HUES48 (cell line): ENCODE data around the gene CCDC91.
A peak's percentile ranks its signal among the peaks of the same experiment; 100 is the strongest.

ENCODE experiments used
- H3K27ac ChIP-seq: one replicate; pipeline ENCODE4 v1.7.0; 2013; ENCODE audit warnings: low read depth, low read length, inconsistent platforms
- H3K27me3 ChIP-seq: 2 replicates; pipeline ENCODE4 v1.6.1; 2013; ENCODE audit warnings: mild to moderate bottlenecking, low read length; ENCODE audit not compliant: control insufficient read depth, insufficient read depth
- H3K36me3 ChIP-seq: 2 replicates; pipeline ENCODE4 v1.6.1; 2013; ENCODE audit warnings: low read length; ENCODE audit not compliant: control insufficient read depth, insufficient read depth
- H3K4me1 ChIP-seq: 2 replicates; pipeline ENCODE4 v1.6.1; 2013; ENCODE audit warnings: mild to moderate bottlenecking, low read length; ENCODE audit not compliant: control insufficient read depth, insufficient read depth
- H3K4me3 ChIP-seq: 2 replicates; pipeline ENCODE4 v1.5.1; 2013; ENCODE audit warnings: mild to moderate bottlenecking, low read depth, low read length
- H3K9ac ChIP-seq: 2 replicates; pipeline ENCODE4 v1.6.1; 2013; ENCODE audit warnings: mild to moderate bottlenecking, low read depth, low read length, moderate library complexity
- H3K9me3 ChIP-seq: 2 replicates; pipeline ENCODE4 v1.6.1; 2013; ENCODE audit warnings: low read length; ENCODE audit not compliant: control insufficient read depth, insufficient read depth

CCDC91 gene

DNA sequence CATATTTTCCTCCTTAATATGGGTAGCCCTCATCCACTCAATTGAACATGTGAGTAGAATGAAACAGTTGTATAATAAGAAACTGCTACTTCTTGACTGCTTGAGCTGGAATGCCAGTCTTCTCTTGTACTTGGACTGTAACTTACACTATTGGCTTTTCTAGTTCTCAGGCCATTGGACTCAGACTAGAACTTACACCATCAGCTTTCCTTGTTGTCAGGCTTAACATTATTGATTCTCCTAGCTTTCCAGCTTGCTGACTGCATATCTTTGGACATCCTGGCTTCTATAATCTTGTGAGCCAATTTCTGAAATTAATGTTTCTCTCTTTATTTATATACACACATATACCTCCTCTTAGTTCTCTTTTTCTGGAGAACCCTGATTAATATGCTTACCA lies 24.8 kb downstream of the CCDC91 start:
- Histone ChIP-seq H3K4me3 (no peak overlapping the region), H3K4me1 (peaks cover 11% of the 10 kb centered on the region), H3K9ac (no peak overlapping the region), H3K9me3 (peaks cover 29% of the 10 kb centered on the region), H3K27me3 (no peaks in the 10 kb centered on the region), H3K36me3 (peaks cover 9% of the 10 kb centered on the region), H3K27ac (no peak overlapping the region)

DNA sequence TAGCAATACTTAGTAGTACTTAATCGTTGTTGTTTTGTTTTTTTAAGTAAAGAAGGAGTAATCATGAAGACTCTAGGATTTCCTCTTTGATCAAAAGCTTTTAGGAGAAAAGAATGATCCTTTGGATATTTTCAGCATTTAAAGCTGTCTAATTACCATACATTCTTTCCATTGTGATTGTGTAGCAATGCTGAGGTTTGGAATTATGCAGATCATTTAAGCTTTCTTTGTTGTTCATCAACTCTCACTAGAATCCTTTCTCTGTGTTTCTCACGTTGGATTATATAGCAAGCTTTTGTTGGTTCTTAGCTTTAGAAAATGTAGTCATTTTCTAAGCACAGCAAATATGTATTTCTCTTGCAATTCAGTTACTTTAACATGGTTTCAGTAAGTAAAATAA lies 25.8 kb downstream of the CCDC91 start:
- H3K27ac ChIP-seq = peak overlapping the region; percentile 46
- H3K4me1 ChIP-seq = peaks cover 11% of the 10 kb centered on the region
- H3K9me3 ChIP-seq = peaks cover 19% of the 10 kb centered on the region
- peaks cover 4% of the 10 kb centered on the region for H3K36me3 ChIP-seq
- H3K27me3 ChIP-seq = no peaks in the 10 kb centered on the region
- H3K9ac ChIP-seq = no peak overlapping the region
- peak overlapping the region; percentile 37; the same call in 1 of the 2 replicates for H3K4me3 ChIP-seq

DNA sequence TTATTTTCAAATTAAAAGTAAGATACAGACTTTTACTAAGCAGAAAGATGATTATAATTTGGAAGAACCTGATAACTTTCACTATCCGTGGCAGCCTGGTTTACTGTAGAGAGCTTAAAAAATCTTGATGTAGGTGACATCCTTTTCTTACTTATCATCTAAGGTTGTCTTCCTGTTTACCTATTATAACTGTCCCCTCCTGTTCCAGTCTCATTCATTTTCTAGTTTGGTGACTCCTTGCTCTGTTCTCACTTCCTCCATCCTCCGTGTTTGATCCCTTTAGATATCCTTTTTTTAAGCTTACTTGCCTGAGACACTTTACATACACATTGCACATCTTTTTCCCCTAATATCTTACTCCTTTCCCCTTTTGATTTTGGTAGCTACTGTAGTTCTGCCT lies 27.5 kb downstream of the CCDC91 start:
- no peak overlapping the region for H3K27ac ChIP-seq
- H3K9ac ChIP-seq = no peak overlapping the region

DNA sequence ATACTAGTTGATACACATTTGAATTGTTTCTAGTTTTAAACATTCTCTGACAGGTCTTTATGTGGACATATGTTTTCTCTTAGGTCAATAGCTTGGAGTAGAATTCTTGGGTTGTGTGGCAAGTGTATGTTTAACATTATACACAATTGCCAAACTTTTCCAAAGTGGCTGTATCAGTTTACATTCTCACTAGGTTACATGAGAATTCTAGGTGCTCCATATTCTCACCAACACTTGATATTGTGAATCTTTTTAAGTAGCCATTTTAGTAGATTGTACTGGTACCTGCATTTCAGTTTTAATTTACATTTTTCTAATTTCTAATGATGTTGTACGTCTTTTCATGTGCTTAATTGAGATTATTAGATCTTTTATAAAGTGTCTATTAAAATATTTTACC lies 28.6 kb downstream of the CCDC91 start:
- Histone ChIP-seq H3K27ac (no peak overlapping the region), H3K9ac (no peak overlapping the region), H3K27me3 (no peaks in the 10 kb centered on the region), H3K36me3 (no peaks in the 10 kb centered on the region), H3K4me3 (no peak overlapping the region), H3K4me1 (peaks cover 29% of the 10 kb centered on the region), H3K9me3 (peaks cover 5% of the 10 kb centered on the region; the same call in 1 of the 2 replicates)

More for the DNA sequence above, 27.5 kb downstream of the CCDC91 start:
- Histone ChIP-seq H3K27me3 (no peaks in the 10 kb centered on the region), H3K9me3 (peaks cover 5% of the 10 kb centered on the region; the same call in 1 of the 2 replicates), H3K4me3 (no peak overlapping the region), H3K4me1 (peaks cover 19% of the 10 kb centered on the region), H3K36me3 (no peaks in the 10 kb centered on the region)

DNA sequence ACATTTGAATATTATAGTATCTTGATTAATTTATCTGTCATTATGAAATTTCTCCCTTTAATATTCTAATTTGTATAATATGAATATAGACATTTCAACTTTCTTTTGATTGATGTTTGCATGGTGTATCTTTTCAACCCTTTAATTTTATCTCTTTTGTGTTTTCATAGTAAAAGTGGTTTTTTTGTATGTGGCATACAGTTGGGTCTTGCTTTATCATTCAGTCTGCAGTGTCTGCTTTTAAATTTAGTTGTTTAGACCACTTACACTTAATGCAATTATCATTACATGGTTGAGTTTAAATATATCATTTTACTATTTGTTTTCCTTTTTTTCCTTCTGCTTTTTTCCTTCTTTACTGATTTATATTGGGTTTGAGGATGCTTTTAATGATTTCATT lies 29.6 kb downstream of the CCDC91 start:
- Histone ChIP-seq H3K9ac (no peak overlapping the region), H3K27ac (no peak overlapping the region), H3K27me3 (no peaks in the 10 kb centered on the region), H3K36me3 (no peaks in the 10 kb centered on the region), H3K4me3 (no peak overlapping the region), H3K4me1 (peaks cover 33% of the 10 kb centered on the region), H3K9me3 (peaks cover 5% of the 10 kb centered on the region; the same call in 1 of the 2 replicates)

DNA sequence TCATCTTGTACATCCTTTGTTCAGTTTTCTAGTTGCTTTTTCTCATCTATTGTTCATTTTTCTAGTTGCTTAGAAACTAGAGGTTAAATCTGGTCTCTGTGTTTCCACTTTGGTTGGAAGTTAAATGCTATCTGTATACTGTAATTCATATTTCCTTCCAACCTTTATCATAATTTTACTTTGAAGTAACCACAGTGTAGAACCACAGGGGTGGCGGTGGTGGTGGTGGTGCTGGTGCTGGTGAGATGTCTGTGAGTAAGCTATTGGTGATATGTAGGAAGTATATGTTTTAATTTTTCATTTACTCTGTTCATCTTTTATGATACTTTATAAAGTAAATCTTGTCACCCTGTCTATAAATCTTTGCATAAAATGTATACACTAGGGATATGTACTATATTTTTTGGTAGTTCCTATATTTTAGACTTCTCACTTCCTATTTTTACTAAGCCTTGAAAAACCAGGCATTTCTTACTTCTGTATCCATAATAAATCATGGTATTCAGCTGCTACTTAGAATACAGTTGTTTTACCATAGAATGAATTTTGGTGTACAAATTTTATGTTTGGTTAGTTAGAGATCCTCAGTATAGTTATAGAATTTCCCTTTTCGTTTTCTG lies 31.9 kb downstream of the CCDC91 start:
- Histone ChIP-seq H3K27me3 (no peaks in the 10 kb centered on the region), H3K4me1 (peaks cover 21% of the 10 kb centered on the region), H3K36me3 (no peaks in the 10 kb centered on the region), H3K9me3 (peaks cover 5% of the 10 kb centered on the region; the same call in 1 of the 2 replicates), H3K27ac (no peak overlapping the region), H3K9ac (no peak overlapping the region), H3K4me3 (no peak overlapping the region)

DNA sequence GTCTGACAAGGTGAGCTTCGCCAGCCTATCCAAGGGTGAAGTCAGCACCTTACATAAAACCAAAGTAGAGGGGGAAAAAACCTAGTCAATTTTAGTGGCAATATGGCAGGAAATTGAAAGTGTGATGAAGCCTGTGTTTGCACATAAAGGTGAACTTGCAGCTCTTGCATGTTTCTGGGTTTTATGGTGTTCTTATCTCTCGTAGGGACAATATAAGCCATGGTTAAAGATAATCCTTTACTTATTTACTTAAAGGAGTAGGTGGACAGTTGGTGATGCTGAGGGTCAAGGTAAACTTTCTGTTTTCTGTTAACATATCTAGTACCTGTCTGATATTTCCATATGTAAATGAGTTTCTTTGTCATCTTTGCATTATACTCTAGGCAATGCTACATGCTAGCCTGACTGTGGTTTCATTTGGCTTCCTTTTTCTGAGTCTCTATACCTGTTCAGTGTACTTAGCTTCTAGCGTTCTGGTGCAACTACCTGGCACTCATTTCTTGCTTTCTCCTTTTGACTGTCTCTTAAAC lies 32.8 kb downstream of the CCDC91 start:
- no peaks in the 10 kb centered on the region for H3K36me3 ChIP-seq
- peaks cover 21% of the 10 kb centered on the region for H3K4me1 ChIP-seq
- no peak overlapping the region for H3K4me3 ChIP-seq
- no peak overlapping the region for H3K27ac ChIP-seq
- H3K9me3 ChIP-seq = peaks cover 5% of the 10 kb centered on the region; the same call in 1 of the 2 replicates
- no peak overlapping the region for H3K9ac ChIP-seq
- no peaks in the 10 kb centered on the region for H3K27me3 ChIP-seq

DNA sequence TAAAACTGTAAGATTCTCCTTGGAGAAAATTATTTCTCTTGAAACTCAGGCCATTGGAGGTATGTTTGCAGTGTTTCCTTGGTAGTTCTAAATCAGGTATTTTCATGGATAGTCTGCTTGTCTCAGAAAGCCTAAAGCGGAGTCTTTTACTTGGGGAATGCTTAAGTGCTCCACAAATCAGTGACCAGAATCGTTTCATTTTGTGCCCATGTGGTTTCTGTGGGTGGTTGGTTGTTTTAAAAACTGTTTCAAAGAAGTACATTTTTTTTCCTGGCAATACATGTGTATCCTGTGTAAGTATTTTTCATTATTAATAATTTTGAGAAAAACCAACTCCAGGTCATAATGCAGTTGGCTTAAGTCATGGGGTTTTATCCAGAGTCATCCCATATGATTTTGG lies 33.6 kb downstream of the CCDC91 start:
- peaks cover 2% of the 10 kb centered on the region; the same call in 1 of the 2 replicates for H3K9me3 ChIP-seq
- H3K4me3 ChIP-seq = no peak overlapping the region
- no peak overlapping the region for H3K27ac ChIP-seq
- peaks cover 21% of the 10 kb centered on the region for H3K4me1 ChIP-seq
- no peak overlapping the region for H3K9ac ChIP-seq
- H3K36me3 ChIP-seq = no peaks in the 10 kb centered on the region
- no peaks in the 10 kb centered on the region for H3K27me3 ChIP-seq

DNA sequence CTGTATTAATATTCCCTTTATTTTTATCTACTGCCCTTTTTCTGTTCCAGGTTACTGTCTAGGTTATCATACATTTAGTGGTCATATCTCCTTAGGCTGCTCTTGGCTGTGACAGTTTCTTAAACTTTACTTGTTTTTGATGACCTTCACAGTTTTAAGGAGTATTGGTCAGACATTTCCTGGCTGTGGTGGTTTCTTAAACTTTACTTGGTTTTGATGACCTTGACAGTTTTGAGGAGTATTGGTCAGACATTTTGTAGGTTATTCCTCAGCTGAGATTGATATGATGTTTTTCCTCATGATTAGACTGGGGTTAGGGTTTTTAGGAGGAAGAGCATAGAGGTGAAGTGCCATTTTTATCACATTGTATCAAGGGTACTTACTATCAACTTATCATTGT lies 36.4 kb downstream of the CCDC91 start:
- Histone ChIP-seq H3K9ac (no peak overlapping the region), H3K27ac (no peak overlapping the region), H3K27me3 (no peaks in the 10 kb centered on the region), H3K4me1 (peaks cover 18% of the 10 kb centered on the region), H3K4me3 (no peak overlapping the region), H3K9me3 (no peaks in the 10 kb centered on the region), H3K36me3 (no peaks in the 10 kb centered on the region)

DNA sequence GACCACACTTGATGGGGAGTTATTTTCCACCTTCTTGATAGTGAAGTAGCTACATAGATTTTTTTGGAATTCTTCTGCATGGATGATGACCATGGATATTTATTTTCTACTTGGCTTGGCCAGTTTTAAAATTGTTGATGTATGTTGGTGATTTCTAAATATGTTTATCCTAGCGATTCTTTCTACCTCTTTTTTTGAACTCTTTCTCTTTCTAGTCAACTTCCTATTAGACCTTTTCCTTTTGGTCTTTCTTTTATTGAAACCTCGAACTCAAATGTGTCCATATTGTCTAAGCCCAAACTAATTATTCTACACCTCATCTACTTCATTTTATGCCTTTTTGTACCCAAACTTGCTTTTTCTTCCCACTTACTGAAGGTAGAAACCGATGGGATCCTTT lies 37.0 kb downstream of the CCDC91 start:
- Histone ChIP-seq H3K36me3 (no peaks in the 10 kb centered on the region), H3K9ac (no peak overlapping the region), H3K9me3 (no peaks in the 10 kb centered on the region), H3K27ac (no peak overlapping the region), H3K4me3 (no peak overlapping the region), H3K27me3 (no peaks in the 10 kb centered on the region), H3K4me1 (peaks cover 14% of the 10 kb centered on the region; the same call in 1 of the 2 replicates)

DNA sequence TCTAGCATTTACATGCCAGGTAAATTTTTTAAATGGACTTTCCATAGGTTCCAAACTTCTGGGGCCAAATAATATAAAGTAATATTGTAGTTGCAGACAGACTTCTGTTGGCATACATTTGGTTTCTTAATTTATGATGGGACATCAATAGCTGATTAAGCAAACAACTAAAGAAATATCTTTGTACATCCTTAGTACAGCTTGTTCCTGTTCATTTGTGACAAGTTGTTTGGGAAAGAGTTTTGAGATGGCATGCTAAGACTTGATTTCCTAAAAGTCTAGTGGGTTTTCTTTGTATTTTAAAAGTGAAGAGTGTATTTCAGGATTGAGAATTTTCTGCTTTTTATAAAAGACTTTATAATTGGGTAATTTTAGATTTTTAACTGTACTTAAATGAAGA lies 41.0 kb downstream of the CCDC91 start:
- Histone ChIP-seq H3K9me3 (no peaks in the 10 kb centered on the region), H3K36me3 (no peaks in the 10 kb centered on the region), H3K4me3 (no peak overlapping the region), H3K27ac (no peak overlapping the region), H3K9ac (no peak overlapping the region), H3K4me1 (no peaks in the 10 kb centered on the region), H3K27me3 (no peaks in the 10 kb centered on the region)
